NB4 (cell line): ENCODE measurements around the gene ZNF423.
"Not testable (repeated sequence)": the region's sequence is repeated elsewhere in the genome, so short reads cannot be mapped to it uniquely, and the experiment has no call there.

Source experiments
- DNase-seq: peaks from one replicate; pipeline ENCODE4 v3.0.0; 2010; ENCODE audit warnings: low read depth
- H3K4me3 ChIP-seq: one replicate; pipeline ENCODE4 v1.5.1; 2011; ENCODE audit warnings: mild to moderate bottlenecking, low read depth, low read length, moderate library complexity
- CTCF ChIP-seq: IDR thresholded peaks from one replicate; pipeline ENCODE4 v1.5.1; 2012; ENCODE audit warnings: low read depth, low read length
- MAX ChIP-seq: IDR thresholded peaks from 2 replicates; pipeline ENCODE4 v1.6.1; 2011; ENCODE audit warnings: low read depth, low read length
- MYC ChIP-seq: IDR thresholded peaks from 2 replicates; pipeline ENCODE4 v1.6.1; 2011; ENCODE audit warnings: low read depth, low read length
- POLR2A ChIP-seq: IDR thresholded peaks from 2 replicates; pipeline ENCODE4 v1.6.1; 2011; ENCODE audit warnings: mild to moderate bottlenecking; ENCODE audit not compliant: insufficient read length; ENCODE audit errors: extremely low read depth

The ZNF423 gene

GRCh38 chr16:49679095-49679494 lies 176.8 kb downstream of the ZNF423 start:
- DNase-seq = no peak
- no peak overlapping the region for H3K4me3 ChIP-seq
- TF ChIP-seq MYC (no peak), MAX (no peak), POLR2A (no peak), CTCF (no peak)

GRCh38 chr16:49677661-49678060 lies 178.3 kb downstream of the ZNF423 start:
- DNase-seq, H3K4me3 ChIP-seq: not testable (repeated sequence)

GRCh38 chr16:49675413-49675812 lies 180.5 kb downstream of the ZNF423 start:
- TF ChIP-seq CTCF (no peak), MAX (no peak), MYC (no peak), POLR2A (no peak)
- DNase-seq = no peak
- H3K4me3 ChIP-seq = no peak overlapping the region

- no peak for TF ChIP-seq MAX
- H3K4me3 ChIP-seq = no peak overlapping the region
- DNase-seq = no peak
Measured at GRCh38 chr16:49674990-49675389, 180.9 kb downstream of the ZNF423 start.

- H3K4me3 ChIP-seq = no peak overlapping the region
- no peak for DNase-seq
- TF ChIP-seq MAX (no peak), CTCF (no peak), POLR2A (no peak)
Measured at GRCh38 chr16:49674351-49674851, 181.5 kb downstream of the ZNF423 start.

GRCh38 chr16:49673442-49673841 lies 182.5 kb downstream of the ZNF423 start:
- no peak for DNase-seq
- peak; percentile 23; the same call in 1 of the 2 replicates for TF ChIP-seq MAX
- TF ChIP-seq MYC = no peak
- no peak overlapping the region for H3K4me3 ChIP-seq

- no peak for TF ChIP-seq MYC
- H3K4me3 ChIP-seq = no peak overlapping the region
- no peak for DNase-seq
Measured at GRCh38 chr16:49672753-49673152, 183.2 kb downstream of the ZNF423 start.

- DNase-seq = no peak
- no peak overlapping the region for H3K4me3 ChIP-seq
- TF ChIP-seq MYC (no peak), CTCF (no peak), POLR2A (no peak), MAX (no peak)
Measured at GRCh38 chr16:49671333-49671732, 184.6 kb downstream of the ZNF423 start.
